Stimulated activated CD8-positive, alpha-beta memory T cell treated with anti-CD3 and anti-CD28 coated beads, Interleukin-15, amount 100 ng/mL, for 4 hours (primary cell): ENCODE data around the gene FAM117B.
"Not testable (repeated sequence)": the region's sequence is repeated elsewhere in the genome, so short reads cannot be mapped to it uniquely, and the experiment has no call there.

Experiments
- DNase-seq, 2 donors: peaks; one replicate each; pipeline ENCODE4 v3.0.0-alpha.2; 2020; ENCODE audit warnings: low read depth in 2 of 2

FAM117B gene

DNA sequence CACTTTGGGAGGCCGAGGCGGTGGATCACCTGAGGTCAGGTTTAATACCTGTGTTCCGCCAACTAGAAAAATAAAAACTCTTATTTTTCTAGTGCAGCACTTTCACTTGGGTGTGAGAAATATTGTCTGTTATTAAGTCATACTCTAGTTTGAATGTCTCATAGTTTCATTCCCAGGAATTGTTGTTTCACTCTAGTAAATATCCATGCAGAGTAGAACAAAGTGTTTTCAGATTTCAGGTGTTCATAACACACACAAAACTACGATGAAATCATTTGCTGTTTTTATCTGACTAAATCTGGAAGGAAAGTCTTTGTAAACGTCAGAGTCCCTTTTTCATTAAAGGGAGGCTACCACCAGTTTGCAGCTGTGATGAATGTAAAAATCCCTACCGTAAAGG, 4.0 kb downstream of the FAM117B start:
- no peak for DNase-seq

DNA sequence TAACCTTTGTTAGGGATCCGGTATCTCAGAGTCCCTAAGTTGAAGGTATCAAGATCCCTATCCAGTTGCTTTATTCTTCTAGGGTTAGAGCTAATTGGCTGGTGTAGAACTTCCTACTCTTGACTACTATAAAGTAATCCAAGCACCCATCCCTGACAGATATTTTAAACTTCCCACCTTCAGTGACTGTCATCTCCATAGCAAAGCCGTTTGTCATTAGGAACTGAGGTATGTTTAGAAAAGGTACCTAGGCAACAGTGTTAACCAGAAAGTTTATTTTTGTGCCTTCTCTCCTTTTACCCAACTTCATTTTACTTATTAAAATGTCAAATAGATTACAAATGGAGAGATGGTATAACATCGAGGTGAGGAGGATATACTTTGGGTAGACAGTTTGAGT, 4.5 kb downstream of the FAM117B start:
- no peak for DNase-seq

DNA sequence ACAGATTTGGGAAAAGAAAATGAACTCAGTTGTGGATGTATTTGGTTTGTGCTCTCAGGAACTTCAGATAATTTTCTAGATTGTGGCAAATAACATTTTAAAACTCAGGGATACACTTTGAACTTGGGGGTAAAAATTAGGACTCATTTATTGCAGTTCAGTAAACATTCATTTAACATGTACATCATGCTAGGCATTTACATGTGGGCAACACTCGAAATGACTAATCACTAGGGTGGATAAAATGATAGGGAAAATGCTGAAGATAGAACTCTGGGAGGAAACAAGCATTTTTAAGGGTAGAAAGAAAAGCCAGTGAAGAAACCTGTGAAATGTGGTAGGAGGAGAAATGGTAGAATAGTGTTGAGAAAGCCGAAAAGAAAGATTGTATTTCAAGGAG, 7.8 kb downstream of the FAM117B start:
- no peak for DNase-seq

DNA sequence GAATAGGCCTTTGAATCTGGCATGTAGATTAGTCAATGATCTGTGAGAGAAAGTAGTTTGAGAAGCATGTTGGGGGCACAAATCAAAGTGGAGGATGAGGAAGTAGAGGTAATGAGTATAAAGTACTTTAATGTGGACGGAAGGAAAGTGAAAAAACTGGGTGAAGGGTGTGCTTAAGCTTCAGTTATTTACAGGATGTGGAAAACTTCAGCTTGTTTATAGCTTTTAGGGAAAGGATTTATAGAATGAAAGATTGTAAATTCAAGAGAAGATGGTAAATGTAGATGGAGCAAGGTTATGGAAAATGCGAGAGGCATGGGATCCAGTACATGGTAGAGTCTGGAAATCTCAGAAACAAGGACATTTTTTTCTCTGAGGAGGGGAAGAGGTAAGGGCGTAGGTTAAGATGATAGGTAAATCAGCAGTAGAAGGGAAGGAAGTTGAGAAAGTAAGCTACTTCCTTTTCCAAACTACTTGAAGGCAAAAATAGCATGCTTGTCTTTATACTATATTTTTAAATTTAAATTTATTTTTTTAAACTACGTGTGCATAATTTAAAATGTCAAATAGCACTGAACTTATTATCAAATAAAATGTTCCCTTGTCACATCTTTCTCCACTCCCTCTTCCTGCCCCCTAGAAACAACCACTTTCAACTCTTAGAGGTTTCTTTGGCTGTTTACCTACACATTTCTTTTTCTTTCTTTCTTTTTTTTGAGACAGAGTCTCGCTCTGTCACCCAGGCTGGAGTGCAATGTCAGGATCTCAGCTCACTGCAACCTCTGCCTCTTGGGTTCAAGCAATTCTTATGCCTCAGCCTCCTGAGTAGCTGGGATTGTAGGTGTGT, 8.5 kb downstream of the FAM117B start:
- DNase-seq = no peak

DNA sequence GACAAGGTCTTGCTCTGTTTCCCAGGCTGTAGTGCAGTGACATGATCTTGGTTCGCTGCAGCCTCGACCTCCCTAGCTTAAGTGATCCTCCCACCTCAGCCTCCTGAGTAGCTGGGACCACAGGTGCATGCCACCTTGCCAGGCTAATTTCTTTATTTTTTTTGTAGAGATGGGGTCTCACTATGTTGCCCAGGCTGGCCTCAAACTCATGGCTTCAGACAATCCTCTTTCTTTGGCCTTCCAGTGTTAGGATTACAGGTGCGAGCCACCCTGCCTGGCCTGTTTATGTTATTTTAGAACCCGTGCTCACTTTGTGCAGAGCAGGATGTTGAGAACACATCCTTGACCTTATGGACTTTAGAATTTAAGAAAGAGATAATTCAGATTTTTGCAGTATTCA, 17.4 kb downstream of the FAM117B start:
- DNase-seq = no peak

DNA sequence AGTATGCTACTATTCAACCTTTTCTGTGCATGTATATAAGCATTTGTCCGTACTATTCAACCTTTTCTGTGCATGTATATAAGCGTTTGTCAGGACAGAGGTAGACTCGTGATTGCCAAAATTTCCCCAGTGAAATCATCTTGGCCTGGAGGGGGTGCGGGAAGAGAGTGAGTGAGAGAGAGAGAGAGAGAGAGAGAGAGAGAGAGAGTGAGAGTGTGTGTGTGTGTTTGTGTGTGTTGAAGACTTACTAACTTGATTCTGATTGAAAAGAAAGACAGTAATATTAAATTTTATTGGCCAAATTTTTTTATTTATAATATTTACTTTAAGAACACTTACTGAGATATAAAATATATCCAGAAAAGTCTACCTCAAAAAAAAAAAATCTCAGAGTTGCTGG, 19.1 kb downstream of the FAM117B start:
- DNase-seq = no peak

DNA sequence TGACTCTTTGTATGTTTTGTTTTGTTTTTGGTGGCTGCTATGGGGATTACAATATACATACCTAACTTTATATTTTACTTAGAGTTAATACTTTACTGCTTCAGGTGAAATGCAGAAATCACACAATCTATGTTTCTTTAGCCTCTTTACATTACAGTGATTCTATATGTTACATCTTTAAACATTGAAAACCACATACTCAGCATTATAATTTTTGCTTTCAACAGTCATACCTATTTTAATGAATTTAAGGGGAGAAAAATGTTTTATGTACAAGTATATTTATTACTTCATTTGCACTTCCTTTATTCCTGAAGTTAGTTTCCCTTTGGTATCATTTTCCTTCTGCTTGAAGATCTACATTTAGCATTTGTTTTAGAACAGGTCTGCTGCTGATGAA, 23.1 kb downstream of the FAM117B start:
- no peak for DNase-seq

DNA sequence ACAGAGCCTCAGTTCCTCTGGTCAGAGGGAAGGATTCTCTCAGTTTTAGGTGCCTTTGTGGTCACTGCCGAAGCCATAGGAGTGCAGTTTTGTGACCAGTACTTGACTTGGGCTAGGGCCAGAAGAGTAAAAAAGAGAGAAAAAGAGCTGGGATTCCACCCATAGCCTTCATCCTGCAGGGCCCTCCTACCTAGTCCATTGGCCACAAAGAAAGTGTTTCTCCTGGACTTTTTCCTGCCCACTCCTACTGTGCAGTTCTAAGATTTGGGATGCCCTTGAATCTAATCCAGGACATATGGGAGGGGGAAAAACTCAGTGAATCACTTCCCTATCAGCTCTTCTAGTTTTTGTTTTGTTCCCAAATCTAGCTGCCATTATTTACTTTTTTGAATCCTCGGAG, 26.0 kb downstream of the FAM117B start:
- DNase-seq = no peak

DNA sequence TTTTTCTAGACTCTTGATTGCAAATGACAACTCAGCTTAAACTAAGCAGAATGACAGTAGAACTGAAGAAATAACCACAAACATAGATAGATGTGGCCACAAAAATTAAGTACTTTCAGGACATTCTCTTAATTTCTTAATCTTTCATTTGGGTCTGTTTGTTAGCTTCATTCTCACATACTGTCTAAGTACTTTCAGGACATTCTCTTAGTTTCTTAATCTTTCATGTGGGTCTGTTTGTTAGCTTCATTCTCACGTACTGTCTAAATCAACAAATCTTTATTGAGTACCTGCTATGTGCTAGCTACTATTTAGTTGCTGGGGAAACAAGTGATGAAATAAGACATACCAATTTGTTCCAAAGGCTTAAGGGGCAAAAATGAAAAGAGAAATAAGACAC, 35.1 kb downstream of the FAM117B start:
- DNase-seq = no peak

DNA sequence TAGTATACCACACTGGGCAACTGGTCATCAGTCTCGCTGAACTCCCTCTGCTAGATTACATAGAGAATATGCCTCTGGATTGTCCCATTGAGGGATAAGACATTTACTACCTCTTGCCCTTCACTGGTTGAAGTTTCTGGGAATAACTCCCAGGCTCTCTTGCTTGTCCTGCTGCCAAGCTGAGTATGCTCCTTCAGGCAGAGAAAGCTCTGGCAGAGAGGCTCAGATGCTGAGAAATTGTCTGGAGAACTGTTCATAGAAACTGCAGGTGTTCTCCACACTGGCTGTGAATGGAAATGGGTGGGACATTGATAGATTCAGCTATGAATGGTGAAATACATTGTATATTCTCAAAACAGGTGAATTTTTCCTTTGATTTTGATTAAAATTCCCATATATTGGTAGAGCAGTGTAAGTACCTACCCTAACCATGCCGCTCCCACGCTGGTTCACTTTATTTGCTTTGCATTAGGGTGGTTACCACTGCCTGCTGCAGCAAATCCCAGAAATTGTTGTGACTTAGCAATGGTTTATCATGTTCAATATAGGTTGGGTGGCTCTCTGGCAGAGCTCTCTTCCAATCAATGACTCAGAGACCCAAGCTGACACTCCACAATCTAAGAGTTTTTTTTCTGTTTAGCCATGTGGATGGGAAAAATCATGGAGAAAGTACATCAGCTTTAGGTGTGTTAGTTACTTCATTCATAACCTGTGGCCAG, 36.7 kb downstream of the FAM117B start:
- DNase-seq = no peak

DNA sequence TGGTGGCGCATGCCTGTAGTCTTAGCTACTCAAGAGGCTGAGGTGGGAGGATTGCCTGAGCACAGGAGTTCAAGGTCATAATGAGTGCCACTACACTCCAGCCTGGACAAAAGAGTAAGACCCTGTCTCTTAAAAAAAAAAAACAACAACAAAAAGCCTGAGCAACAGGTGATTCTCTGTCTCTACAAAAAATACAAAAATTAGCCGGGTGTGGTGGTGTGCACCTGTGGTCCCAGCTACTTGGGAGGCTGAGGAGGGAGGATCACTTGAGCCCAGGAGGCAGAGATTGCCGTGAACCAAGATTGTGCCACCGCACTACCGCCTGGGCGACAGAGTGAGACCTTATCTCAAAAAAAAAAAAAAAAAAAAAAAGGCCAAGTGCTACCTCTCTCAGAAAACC, 40.3 kb downstream of the FAM117B start:
- not testable (repeated sequence) for DNase-seq

DNA sequence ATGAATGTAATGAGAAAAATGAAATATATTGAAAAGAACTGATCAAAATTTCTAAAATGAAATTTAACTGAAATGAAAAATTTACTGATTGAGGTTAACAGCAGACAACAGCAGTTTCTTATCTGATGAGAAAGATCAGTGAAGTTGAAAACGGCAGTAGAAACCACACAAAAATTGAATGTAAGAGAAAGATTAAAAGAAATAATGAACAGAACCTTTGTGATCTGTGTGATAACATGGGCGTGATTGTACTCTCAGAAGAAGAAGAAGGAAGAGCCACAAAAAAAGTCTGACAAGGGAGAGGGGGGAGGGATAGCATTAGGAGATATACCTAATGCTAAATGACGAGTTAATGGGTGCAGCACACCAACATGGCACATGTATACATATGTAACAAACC, 45.2 kb downstream of the FAM117B start:
- no peak for DNase-seq

DNA sequence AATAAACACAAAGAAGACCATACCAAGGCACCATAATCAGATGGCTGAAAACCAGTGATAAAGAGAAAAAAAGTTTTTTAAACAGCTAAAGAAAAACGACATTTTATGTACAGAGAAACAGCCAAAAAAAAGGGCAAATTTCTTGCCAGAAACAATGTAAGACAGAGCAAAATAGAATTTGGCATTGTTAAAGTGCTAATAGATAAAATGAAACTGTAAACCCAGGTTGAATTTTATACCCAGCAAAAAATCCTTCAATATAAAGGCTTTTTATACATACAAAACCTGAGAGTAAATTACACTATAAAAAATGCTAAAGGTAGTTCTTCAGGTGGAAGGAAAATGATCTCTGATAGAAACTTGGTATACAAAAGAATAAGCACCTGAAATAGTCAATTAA, 45.7 kb downstream of the FAM117B start:
- DNase-seq = no peak

DNA sequence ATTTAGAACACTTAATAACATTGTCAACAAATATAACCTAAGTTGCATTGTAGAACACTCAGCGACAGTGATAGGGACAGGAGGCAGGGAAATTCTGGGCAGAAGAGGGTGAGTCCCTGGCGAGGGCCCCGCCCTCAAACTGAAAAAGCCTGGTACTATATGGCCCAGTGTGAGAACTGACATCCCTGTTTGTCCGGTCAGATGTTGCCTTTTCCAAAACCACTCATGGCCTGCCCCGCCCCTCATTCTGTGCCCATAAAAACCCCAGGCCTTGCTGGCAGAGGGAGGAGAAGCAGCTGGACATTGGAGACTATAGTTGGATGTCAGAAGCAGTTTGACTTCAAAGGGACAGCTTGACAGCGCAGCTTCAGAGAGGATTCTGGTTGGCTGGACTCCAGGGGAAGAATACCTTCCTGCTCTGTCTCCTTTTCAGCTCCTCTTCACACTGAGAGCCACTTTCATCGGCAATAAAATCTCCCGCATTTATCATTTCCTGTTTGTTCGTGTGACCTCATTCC, 47.0 kb downstream of the FAM117B start:
- DNase-seq = no peak

DNA sequence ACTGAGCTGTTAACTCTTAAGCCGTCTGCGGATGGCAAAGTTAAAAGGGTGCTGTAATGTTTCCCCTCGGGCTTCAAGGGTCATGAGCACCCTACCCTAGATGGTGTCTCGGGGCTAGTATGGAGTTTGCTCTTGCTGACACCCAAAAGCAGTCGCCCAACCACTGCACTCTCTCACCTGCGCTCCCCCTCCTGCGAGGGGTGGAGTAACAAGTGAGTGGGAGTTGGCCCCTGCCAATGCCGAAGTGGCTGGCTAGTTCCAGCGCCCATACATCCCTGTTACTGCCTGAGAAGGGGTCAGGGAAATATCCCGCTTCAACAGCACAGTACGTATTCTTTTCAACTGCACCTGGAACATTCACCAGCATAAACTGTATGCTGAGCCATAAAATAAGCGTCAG, 47.5 kb downstream of the FAM117B start:
- no peak for DNase-seq

DNA sequence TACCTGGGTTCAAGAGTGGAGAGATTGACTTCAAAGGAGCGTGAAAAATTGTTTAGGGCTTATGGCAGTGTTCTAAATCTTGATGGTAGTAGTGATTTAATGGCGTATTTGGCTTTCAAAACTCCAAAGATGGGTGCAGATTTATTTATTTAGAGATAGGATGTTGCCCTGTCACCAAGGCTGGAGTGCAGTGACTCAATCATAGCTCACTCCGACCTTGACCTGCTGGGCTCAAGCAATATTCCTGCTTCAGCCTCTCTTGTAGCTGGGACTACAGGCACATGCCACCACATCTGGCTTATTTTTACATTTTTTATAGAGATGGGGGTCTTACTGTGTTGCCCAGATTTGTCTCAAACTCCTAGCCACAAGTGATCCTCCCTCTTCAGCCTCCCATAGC, 52.5 kb downstream of the FAM117B start:
- no peak for DNase-seq

DNA sequence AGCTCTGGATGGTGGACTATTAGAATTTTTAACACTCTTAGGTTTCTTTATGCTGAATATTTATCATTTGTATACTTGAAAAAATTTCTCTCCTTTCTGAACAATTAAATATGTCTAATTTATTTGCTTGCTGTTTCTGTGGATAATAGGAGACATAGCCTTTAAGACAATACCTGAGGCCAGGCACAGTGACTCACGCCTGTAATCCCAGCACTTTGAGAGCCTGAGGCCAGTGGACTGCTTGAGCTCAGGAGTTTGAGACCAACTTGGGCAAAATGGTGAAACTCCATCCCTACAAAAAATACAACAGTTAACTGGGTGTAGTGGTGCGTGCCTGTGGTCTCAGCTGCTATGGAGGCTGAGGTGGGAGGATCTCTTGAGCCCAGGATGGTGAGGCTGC, 54.7 kb downstream of the FAM117B start:
- no peak for DNase-seq

DNA sequence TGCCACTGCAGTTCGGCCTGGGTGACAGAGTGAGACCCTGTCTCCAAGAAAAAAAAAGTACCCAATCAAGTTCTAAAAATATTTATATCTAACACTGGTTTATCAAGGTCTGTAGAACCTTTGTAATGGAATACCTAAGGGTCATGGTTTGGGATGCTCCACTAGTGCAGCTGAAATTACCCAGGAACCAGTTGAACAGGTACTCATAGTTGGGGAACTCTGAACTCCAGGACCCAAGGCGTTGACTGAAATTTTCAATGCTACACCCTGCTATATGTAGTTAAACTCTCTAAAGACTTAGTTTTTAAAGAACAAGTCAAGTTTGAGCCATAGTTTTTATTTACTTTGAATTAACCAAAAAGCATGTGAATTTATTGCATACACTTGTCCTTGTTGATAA, 55.1 kb downstream of the FAM117B start:
- no peak for DNase-seq

DNA sequence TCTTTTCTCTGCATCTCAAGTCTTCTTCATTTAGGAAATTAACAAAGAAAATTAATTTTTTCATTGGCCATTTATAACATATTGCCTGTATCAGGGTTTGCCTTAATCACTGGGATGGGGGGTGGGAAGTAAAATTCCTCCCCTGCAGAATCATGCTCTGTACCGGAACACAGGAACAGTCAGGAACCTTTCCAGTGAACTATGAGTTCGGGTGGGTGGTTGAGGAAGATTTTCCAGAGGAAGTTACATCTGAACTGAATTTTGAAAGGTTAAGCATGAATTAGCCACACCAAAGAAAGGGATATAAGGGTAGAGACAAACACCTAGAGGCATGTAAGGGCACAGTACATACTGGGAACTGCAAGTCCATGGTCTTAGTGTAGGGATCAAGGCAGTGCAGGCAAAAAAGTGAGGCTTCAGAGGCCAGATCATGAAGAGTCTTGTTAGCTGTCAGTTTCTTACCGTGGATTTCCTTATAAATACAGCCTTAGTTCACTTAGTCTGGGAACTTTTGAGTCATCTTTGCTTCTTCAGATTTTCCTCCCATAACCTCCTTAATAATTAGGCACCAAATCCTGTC, 55.6 kb downstream of the FAM117B start:
- DNase-seq = no peak

DNA sequence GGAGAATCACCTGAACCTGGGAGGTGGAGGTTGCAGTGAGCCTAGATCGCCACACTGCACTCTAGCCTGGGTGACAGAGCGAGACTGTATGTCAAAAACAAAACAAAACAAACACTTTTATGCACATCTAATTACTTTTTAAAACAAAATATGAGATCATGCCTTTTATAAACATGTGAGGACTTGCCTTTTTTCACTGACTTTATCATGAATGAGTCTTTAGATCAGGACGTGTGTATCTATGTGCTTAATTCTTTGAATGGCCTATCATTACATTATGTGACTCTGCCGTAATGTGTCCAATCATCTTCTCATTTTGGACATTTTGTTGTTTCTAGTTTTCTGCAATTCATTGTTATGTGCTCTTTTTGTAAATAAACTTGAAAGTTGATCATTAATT, 58.7 kb downstream of the FAM117B start:
- no peak for DNase-seq

DNA sequence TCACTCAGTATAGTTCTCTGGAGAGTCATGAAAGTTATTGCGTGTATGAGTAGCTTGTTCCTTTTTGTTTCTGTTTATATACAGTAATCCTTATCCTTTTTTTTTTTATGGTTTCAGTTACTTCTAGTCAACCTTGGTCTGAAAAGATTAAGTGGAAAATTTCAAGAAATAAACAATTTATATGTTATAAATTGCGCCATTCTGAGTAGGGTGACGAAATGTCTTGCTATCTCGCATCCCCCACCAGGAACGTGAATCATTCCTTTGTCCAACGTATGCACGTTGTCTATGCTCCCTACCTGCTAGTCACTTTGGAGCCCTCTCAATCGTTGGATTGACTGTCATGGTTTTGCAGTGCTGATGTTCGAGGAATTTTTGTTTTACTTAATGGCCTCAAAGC, 60.4 kb downstream of the FAM117B start:
- DNase-seq = no peak

DNA sequence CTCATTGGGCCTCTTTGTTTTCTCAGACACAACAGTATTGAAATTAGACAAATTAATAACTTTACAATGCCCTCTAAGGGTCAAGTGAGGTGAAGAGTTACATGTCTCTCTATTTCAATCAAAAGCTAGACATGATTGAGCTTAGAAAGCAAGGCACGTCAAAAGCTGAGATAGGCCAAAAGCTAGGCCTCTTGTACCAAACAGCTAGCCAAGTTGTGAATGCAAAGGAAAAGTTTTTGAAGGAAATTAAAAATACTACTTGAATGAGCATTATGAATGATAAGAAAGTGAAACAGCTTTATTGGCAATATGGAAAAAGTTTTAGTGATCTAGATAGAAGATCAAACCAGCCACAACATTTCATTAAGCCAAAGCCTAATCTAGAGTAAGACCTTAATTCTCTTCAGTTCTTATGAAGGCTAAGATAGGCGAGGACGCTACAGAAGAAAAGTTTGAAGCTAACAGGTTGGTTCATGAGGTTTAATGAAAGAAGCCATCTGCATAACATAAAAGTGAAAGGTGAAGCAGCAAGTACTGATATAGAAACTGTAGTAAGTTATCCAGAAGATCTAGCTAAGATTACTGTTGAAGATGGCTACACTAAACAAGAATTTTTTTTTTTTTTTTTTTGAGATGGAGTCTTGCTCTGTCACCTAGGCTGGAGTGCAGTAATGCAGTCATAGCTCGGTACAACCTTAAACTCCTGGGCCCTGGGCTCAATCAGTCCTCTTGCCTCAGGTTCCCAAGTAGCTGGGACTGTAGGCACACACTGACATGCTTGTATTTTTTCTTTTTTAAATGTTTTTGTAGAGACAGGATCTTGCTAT, 65.5 kb downstream of the FAM117B start:
- no peak for DNase-seq
